ENCODE measurements around the gene IL3. TPM values are rescaled to one million over a fixed set of nuclear protein-coding genes. Genes with fewer than 3 reads are reported as not detected.

Gene IL3
- total RNA-seq, 1 donor from 2014 or later: not detected

- Mint-ChIP-seq H3K36me3 (ENCODE audit: low read depth) (no peaks in the 10 kb centered on the region), H3K4me3 (no peak overlapping the region), H3K27ac (no peak overlapping the region), H3K4me1 (no peaks in the 10 kb centered on the region), H3K9me3 (no peaks in the 10 kb centered on the region), H3K27me3 (peaks cover 9% of the 10 kb centered on the region)
- DNase-seq (no peak), ATAC-seq (ENCODE audit: low read depth) (no peak)
- ChIA-PET CTCF (interaction anchor here (1.3 kb wide), 1 partner anchor 13 kb away, joined by 5 read pairs; no protein-coding TSS in a partner anchor), POLR2A (no interaction called here)
- TF ChIP-seq CTCF (IDR thresholded peaks at IDR 0.05): no peak
- intact Hi-C loops (cut with micrococcal nuclease): no loop called here
Measured at GRCh38 chr5:132050136-132050535, 10.3 kb upstream of the IL3 start.

- Mint-ChIP-seq H3K4me1 (no peaks in the 10 kb centered on the region), H3K4me3 (no peak overlapping the region), H3K9me3 (no peaks in the 10 kb centered on the region), H3K27me3 (peaks cover 9% of the 10 kb centered on the region), H3K27ac (no peak overlapping the region), H3K36me3 (ENCODE audit: low read depth) (no peaks in the 10 kb centered on the region)
- intact Hi-C loops (cut with micrococcal nuclease): no loop called here
- TF ChIP-seq CTCF (IDR thresholded peaks at IDR 0.05): no peak
- ATAC-seq (ENCODE audit: low read depth) (no peak), DNase-seq (no peak)
- ChIA-PET POLR2A (no interaction called here), CTCF (interaction anchor here (1.3 kb wide), 1 partner anchor 12 kb away, joined by 5 read pairs; no protein-coding TSS in a partner anchor)
Measured at GRCh38 chr5:132050661-132051552, 9.5 kb upstream of the IL3 start.

- Mint-ChIP-seq H3K9me3 (no peaks in the 10 kb centered on the region), H3K27ac (no peak overlapping the region), H3K4me3 (no peak overlapping the region), H3K4me1 (no peaks in the 10 kb centered on the region), H3K27me3 (peaks cover 7% of the 10 kb centered on the region), H3K36me3 (ENCODE audit: low read depth) (no peaks in the 10 kb centered on the region)
- intact Hi-C loops (cut with micrococcal nuclease): no loop called here
- POLR2A ChIA-PET: no interaction called here
- no peak for DNase-seq
- TF ChIP-seq CTCF (IDR thresholded peaks at IDR 0.05): no peak
- ATAC-seq (ENCODE audit: low read depth): no peak
- CTCF ChIA-PET: interaction anchor here (1.0 kb wide), 1 partner anchor 11 kb away, joined by 3 read pairs; no protein-coding TSS in a partner anchor
Measured at GRCh38 chr5:132052520-132052919, 7.9 kb upstream of the IL3 start.

GRCh38 chr5:132053483-132053882, 7.0 kb upstream of the IL3 start:
- no peak for ATAC-seq (ENCODE audit: low read depth)
- H3K9me3 Mint-ChIP-seq: no peaks in the 10 kb centered on the region

More at GRCh38 chr5:132053483-132053882, 7.0 kb upstream of the IL3 start:
- ChIA-PET CTCF (interaction anchor here (1.0 kb wide), 1 partner anchor 10 kb away, joined by 3 read pairs; no protein-coding TSS in a partner anchor), POLR2A (no interaction called here)
- H3K4me3 Mint-ChIP-seq: no peak overlapping the region
- DNase-seq: no peak
- H3K4me1 Mint-ChIP-seq: no peaks in the 10 kb centered on the region
- no peak overlapping the region for H3K27ac Mint-ChIP-seq
- no peak for TF ChIP-seq CTCF (IDR thresholded peaks at IDR 0.05)
- H3K36me3 Mint-ChIP-seq (ENCODE audit: low read depth): no peaks in the 10 kb centered on the region
- intact Hi-C loops (cut with micrococcal nuclease): no loop called here
- H3K27me3 Mint-ChIP-seq: peaks cover 7% of the 10 kb centered on the region

Data from activated B cell treated with CpG ODN at 0.5 μM for 24 hours (primary cell).